DMS153 treated with DMSO at 0.1 percent for 48 hours (cell line): ENCODE results near the gene N4BP2.

Experiments used
- DNase-seq: peaks from one replicate; lab custom pipeline; 2025; ENCODE audit not compliant: unreplicated experiment; lab: John Stamatoyannopoulos, UW

The N4BP2 gene

DNA sequence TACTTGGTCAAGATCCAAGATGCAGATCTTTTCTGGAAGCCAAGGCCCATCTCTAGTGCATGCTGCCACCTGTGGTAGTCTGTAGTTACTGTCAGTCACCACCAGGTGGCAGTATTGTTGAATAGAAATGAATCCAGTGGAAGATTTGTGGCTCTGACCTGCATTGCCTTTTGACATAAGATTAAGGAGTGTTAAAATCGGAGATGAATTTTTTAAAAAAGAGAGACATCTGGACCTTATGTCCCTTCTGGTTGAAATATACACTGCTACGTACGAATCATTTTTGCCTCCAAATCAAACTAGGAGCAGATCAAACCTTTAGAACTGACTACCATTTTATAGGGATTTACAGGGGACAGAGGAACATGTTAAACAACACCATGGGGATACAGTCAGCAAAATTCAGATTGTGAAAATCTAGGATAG lies 93.3 kb downstream of the N4BP2 start:
- peak; percentile 1 for DNase-seq

DNA sequence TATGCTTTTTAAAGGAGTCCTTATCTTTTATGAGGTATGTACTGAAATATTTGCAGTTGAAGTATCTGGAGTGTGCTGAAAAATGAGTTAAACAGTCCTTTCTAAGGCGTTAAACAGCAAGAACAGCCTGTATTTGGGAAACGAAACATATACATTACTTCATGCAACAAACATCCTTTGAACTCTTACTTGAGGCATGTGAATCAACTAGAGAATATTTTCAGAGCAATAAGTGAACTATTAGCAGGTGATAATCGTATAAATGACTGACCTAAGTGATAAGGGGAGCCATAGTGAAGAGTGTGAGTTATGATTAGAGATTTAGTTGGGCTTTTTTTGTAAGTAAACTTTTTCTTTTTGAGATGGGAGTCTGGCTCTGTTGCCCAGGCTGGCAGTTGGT lies 94.3 kb downstream of the N4BP2 start:
- DNase-seq = no peak

DNA sequence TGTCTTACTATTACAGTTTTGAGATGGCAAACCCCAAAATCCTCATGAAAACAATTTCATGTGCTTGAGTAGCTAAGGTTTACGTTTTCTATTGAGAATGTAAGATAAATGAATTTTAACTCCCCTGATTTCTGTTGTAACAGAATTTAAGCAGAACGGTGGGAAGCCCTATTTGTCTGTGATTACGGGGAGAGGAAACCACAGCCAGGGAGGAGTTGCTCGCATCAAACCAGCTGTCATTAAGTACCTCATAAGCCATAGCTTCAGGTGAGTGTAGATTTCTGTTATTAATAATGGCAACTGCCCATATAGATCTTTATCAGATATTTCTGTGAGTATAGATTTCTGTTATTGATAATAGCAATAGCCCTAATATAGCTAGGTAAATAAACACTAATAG lies 96.0 kb downstream of the N4BP2 start:
- DNase-seq = no peak

DNA sequence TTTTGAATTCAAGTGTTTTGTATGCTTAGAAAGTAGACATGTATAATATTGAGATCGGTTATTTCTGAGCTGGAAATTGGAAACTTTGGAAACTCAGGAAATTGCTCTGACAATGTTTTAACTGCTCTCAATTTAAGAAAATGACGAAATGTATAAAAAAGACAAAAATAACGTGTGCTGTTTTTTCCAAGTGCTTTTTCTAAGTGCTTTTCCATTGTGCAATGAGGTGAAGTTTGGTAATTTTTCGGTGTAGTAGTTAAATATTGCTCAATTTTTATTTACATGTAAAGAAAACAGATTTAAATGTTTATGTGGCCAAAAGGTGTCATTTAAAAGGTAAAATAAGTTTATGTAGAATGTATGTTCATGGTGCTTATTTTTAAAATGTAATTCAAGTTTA lies 100.8 kb downstream of the N4BP2 start:
- no peak for DNase-seq

DNA sequence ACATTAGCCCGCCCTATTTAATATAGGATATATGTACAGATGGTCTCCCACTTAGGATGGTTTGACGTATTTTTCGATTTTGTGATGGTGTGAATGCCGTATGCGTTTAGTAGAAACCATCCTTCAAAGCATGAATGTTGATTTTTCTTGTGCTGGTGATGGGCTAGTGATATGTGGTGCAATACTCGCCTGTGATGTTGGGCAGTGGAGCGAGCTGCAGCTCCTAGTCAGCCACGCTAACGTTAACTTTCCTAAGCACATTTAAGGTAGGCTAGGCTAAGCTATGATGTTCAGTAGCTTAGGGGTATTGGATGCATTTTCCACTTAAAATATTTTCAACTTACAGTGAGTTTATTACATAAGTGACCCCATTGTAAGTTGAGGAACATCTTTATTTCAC lies 103.6 kb downstream of the N4BP2 start:
- DNase-seq = no peak

DNA sequence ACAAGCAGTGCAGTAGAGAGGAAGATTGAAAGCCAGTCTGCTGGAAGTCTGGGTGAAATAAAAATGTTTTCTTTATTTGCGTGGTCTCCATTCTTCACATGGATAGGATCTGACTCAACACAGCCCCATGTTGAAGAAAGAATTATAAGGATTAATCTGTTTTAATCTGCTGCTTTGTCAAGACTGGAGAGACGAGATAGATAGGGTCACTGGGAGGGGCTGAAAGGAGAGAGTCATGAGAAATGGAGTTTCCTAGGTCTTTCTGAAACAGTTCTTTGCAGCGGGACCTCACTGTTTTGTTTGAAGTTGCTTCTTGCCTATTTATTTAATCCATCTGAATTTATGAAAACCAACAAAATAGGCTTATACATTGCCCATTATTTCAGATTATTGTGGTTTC lies 107.8 kb downstream of the N4BP2 start:
- no peak for DNase-seq

DNA sequence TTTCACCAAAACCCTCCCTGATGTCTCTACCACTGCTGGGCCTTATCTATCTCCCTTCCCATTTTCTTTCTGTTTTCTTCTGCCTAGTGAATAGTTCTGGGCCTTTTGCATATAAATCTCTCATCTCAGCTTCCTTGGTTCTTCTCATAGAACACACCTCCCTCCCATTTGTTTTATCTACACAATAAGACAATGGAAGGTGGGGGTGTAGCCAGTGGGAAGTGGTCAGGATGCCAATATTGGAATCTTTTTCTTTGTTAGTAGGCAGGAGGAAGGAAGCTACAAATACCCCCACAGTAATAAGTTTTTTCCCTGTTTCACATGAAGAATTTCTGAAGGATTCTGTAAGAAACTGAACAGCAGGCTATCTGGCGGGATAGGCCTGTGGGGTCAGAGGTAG lies 109.3 kb downstream of the N4BP2 start:
- no peak for DNase-seq

DNA sequence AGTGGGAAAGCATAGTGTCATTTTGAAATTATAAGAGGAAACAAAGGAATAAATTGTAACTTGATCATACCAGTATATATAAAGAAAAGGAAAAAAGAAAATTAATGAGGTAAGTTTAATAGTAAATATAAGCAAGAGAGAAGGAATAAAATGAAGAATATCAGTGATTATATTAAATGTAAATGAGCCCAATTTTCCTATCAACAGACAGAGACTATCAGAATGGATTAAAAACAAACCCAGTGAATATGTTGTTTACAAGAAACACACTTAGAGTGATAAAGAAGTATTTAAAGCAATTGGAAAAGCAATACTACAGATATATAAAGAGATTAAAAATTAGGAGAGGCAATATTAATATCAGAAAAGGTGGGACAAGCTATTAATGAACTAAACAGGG lies 111.4 kb downstream of the N4BP2 start:
- DNase-seq = no peak

DNA sequence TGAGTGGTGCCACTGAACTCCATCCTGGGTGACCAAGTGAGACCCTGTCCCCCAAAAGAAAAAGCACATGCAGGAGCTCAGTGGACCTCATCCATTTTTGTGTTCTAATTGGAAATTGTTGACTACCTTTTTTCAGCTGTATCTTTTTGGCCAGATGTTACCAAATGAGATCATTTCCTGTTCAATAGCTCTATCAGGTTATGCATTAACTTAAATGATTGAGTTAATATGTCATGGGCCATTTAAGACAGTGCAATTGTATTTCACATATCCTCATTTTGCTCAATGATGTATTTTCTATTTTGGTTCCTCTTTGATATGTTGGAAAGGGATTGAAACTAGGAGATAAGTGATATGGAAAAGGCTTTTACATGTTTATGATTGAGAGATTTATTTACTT lies 113.9 kb downstream of the N4BP2 start:
- no peak for DNase-seq

DNA sequence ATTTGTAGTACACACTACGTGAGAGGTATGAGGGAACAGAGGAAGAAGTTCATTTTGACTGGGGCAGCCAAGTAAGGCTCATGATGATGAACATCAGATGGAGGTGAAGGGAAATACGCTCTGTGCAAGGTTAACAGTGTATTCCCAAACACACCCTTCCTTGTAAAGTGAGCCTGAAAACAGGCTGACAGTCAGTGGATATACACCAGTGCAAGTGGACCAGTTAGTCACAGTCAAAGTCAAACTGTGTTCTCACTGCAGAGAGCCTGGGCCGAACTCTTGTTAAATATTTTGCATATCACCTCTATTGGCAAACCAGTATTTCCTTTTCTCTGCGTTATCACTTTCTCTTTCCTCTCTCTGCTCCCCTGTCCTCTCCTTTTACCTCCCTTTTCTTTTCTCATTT lies 116.8 kb downstream of the N4BP2 start:
- no peak for DNase-seq

DNA sequence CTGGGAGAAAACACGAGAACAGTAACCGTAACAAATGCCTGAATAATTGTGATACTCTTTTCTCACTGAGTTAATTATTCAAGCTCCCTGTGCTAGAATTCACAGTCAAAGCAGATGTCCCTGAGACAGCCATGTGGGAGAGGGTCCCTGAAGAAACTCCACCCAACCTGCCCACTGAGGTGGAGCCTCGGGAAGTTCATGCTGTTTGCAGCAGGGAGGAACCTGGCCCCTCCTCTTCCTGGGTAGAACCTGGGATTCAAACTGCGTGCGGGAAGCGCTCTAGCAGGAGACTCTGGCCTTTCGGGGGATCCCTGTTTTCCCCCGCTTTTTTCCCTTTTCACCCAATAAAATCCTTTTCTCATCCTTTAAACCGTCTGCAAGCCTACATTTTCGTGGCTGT lies 120.0 kb downstream of the N4BP2 start:
- no peak for DNase-seq

DNA sequence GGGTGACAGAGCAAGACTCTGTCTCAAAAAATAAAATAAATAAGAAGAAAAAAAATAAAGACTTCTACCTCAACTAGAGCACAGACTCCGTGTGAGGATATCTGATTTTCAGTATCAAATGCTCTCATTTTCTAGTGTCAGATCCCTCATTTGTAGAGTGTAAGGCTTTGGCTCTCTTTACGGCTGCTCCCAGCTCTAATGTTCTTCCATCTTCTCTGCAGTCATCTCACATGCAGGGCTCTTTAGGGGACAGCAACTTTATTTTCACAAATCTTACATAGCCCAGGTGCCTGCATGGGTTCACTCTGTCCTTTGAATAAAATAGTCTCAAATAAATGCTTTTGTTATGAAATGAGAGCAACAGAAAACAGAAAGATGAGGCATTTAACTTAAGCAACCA lies 120.9 kb downstream of the N4BP2 start:
- DNase-seq = no peak

DNA sequence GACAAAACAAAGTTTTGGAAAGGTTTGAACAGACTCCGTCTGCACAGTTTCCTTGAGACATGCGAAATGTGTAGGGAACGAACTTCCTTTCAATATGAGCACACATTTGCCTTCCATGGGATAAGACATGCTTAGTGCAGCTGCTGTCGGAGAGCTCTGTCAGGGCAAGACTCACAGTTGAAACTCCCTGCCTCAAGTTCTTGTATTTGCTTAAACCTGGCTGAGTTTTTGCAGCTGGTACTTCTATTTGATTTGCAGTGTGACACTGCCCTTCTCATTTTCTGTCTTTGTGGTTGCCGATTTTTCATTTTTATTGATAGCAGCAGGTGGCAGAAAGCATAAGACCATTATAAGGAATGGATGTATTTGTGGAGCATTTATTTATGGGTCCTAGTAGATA lies 122.0 kb downstream of the N4BP2 start:
- no peak for DNase-seq

DNA sequence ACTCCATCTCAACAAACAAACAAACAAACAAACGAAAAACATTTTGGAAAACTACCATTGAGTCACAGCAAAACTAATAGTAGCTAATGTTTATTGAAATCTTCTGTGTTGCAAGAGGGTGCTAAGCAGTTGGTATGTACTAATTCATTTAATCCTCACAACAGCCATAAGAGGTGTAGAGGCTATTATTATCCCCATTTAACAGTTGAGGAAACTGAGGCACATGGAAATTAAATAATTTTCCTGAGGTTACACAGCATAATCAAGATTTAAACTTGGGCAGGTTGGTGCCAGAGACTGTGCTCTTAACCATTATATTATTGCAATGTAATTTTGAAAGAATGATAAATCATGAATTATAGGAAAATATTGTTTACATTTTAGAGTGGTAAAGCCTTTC lies 122.7 kb downstream of the N4BP2 start:
- no peak for DNase-seq

DNA sequence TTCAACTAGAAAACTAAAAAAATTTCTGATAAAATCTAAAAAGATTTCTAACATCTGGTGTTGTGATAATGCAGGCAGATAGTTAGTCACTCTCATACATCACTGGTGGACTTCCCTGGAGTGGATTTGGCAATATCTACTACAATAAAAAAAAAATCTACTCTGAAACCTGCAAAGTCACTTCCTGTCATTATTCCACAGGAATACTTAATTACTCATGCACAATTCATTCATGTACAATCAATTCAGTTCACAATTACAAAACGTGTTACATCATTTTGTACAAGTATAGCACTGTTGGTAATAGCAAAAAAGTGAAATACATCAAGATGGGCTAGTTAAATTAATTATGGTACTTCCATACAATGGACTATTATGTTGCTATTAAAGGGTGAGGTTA lies 123.7 kb downstream of the N4BP2 start:
- no peak for DNase-seq

DNA sequence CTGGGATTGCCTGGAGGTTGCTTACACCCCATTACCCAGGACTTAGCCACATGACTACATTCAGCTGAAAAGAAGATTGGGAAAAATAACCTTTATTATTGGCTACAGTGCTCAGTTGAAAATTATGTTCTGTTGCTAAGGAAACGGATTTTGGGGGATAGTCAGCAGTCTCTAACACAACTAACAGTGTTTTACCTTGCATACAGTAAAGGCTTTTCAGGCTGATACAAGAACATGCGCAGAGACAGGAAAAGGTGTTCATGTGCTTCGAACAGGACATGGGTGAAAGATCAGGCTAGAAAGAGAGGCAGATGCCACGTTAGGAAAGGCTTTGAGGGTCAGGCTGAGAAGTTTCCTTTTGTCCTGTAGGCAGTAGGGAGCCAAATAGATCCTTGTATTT lies 125.4 kb downstream of the N4BP2 start:
- DNase-seq = no peak

DNA sequence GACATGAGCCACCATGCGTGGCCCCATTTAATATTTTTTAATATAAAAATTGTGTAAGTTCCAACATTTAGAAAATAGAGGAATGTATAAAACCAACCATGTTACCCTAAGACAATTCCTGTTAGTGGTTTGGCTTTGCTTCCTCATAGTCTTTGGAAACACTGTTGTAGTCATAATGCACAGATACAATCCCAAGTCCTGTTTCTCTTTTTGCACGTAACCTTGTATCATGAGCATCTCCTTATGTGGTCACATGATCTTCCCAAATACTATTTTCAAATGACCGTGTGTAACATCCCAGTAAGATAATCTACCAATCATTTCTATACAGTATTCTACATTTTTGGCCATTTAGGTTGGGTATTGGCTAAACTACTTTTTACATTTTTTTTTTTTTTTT lies 126.3 kb downstream of the N4BP2 start:
- no peak for DNase-seq

DNA sequence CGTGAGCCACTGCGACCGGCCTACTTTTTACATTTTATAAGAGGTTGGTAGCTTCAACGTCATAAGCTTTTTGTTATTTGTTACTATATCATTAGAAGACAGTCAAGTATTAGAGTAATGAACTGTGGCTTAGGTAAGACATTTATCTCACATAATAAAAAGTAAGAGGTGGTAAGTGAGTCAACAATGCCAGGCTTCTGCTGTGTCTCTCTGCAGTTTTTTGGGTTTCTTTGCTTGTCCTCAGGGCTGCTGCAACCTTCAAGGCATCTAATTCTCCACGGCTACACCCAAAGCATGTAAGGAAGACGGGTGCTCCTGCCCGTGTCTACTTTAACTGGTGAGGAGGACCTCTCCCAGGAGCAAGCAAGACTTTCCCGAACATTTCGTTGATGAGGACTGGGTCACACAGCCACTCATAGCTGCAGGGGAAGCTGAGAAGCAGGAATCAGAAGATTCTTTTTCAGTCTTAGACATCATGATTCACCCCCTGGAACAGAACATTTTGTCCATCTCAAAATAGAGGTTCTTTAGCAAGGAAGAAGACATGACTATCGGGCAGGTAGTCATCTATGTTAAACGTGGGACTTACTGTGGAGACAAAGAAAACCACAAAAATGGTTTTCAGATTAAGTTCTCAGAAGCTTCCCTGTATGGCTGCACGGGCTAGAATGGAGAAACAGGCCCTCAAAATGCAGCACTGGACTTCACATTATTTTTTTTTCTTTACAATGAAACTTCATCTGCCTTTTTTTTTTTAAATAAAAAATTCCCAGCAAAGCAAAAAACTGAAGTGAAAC lies 127.2 kb downstream of the N4BP2 start:
- no peak for DNase-seq

DNA sequence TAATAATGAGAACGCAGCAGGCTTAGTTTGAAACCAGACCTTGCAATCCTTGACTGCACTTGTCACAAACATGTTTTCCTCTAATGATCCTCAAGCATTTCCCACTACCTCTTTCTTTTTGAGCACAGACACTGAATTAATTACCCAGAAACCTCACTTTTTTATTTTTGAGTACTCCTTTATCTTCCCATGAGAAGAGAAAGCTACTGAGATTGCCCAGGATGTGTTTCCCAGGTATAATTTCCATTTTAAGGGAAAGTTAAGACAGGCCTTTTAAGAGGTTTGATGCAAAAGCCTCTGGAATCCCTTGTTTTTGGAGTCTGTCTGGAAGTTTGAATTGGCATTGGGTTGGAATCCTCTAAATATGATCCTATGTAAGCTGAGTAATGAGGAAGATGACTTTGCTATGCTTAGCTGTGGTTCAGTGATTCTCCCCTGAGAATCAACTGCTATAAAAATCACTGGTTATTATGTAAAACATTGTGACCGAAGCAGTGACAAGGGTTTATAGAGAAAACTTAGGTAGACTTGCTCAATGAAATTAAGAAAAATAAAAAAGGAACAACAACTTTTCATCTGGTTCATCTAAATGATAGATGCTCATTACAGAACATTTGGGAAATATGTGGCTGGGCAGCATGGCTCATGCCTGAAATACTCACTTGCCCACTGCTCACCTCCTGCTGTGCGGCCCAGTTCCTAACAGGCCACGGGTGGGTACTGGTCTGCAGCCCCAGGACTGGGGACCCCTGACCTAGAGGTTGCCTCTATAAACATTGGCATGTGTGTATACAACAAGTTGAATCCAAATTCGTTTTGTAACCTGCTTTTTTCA lies 129.4 kb downstream of the N4BP2 start:
- DNase-seq = no peak

DNA sequence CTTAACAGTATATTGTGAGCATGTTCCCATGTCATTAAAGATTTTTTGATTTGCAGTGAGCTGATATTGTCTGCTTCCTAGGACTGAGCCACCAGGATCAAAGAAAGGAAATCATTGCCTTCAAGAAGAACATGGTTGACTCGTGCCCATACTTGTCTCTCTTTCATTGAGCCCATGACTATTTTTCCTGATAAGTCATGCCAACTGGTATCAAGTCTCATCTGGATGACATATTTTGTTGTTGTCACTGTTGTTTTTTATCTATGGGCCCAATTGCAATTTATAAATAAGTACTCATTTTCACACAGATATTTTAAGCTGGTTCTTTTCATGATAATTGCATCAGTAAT lies 130.0 kb downstream of the N4BP2 start:
- DNase-seq = no peak

DNA sequence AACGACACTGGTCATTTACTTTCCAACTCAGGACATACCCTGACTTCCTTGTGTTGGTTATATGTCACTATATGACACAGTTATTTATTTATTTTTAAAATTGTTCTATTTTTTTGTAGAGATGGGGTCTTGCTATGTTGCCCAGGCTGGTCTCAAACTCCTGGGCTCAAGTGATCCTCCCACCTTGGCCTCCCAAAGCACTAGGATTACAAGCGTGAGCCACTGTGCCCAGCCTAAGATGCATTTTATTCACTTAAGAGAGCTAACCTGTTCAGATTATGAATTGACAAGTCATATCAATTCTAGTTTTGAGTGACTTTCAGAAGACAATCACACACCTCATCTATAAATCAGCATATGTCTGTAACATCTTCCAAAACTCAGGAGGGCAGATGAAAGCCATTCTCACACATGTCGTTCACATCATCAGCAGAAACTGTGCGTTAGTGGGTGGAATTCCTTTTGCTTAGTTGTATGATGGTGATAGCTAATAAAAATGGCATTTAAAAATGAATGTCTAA lies 130.8 kb downstream of the N4BP2 start:
- DNase-seq = no peak

DNA sequence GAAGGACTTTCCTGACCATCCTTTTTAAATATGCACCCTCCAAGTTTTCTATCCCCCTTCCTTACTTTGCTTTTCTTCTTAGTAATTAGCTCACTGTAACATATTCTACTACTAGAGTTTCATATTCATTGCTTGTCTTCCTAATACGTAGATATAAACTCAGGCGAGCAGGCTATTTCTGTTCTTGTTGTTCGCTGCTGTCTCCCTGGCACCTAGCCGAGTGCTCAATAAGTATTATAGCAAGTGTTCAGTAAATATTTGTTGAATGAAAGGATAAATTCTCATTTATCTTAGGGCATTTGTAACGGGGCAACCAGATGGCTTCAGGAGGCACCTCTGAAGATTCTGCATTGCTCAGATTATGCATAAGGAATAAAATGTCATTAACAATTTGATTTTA lies 133.4 kb downstream of the N4BP2 start:
- peak; percentile 35 for DNase-seq
